Calu3 (cell line): ENCODE data around the gene BET1L. TPM values are rescaled to one million over a fixed set of nuclear protein-coding genes. Genes with fewer than 3 reads are reported as not detected.

Source experiments
- BruUV-seq: library from RNA; stranded (reverse); fragments of 400-500 nt; replicated peaks from 2 replicates; lab custom pipeline; 2021; lab: Mats Ljungman, UMichigan
- CTCF ChIA-PET: fragments of 300-600 bp; sonication (Branson Sonifier 250); formaldehyde crosslinking; loops from one replicate; lab custom pipeline; 2022; ENCODE audit warnings: antibody characterized with exemption; lab: Charles Lee
- DNase-seq: peaks from one replicate; pipeline ENCODE4 v3.0.0; 2022
- H3K27ac Mint-ChIP-seq: one replicate; pipeline ENCODE4 v1.8.0; 2022; ENCODE audit warnings: mixed read lengths; ENCODE audit not compliant: unreplicated experiment
- H3K27me3 Mint-ChIP-seq: one replicate; pipeline ENCODE4 v1.8.0; 2022; ENCODE audit warnings: mixed read lengths; ENCODE audit not compliant: unreplicated experiment
- H3K36me3 Mint-ChIP-seq: one replicate; pipeline ENCODE4 v1.8.0; 2022; ENCODE audit warnings: mild to moderate bottlenecking, moderate library complexity, mixed read lengths; ENCODE audit not compliant: insufficient read depth, unreplicated experiment
- H3K4me1 Mint-ChIP-seq: one replicate; pipeline ENCODE4 v1.8.0; 2022; ENCODE audit warnings: mild to moderate bottlenecking, low read depth, mixed read lengths; ENCODE audit not compliant: unreplicated experiment
- H3K4me3 Mint-ChIP-seq: one replicate; pipeline ENCODE4 v1.8.0; 2022; ENCODE audit warnings: mild to moderate bottlenecking, low read depth, moderate library complexity, mixed read lengths; ENCODE audit not compliant: unreplicated experiment
- H3K9me3 Mint-ChIP-seq: one replicate; pipeline ENCODE4 v1.8.0; 2022; ENCODE audit warnings: low read depth, mixed read lengths; ENCODE audit not compliant: unreplicated experiment
- intact Hi-C: fragments of 100-400 bp; cut with micrococcal nuclease; formaldehyde crosslinking; loops from one replicate; pipeline ENCODE4 v1.10.0; 2022; ENCODE audit not compliant: unreplicated experiment
- total RNA-seq: library from RNA; stranded (reverse); gene quantifications from 2 replicates; pipeline ENCODE4 v1.2.3, GENCODE V29; 2022
- TF ChIP-seq, protein P1 (sequence below): fragments of 200-600 bp; IDR thresholded peaks from one replicate; pipeline ENCODE4 v1.8.0; 2022; ENCODE audit warnings: antibody characterized with exemption; ENCODE audit not compliant: unreplicated experiment

BET1L gene
- total RNA-seq, 1 experiment from 2014 or later = 47.8 TPM

- no peaks in the 10 kb centered on the region for H3K9me3 Mint-ChIP-seq
- no peak overlapping the region for H3K4me3 Mint-ChIP-seq
- CTCF ChIA-PET = interaction anchor here (0.6 kb wide), 1 partner anchor 9 kb away, joined by 3 read pairs; no protein-coding TSS in a partner anchor
- no TSS peak for BruUV-seq
- DNase-seq = no peak
- peaks cover 24% of the 10 kb centered on the region for H3K27me3 Mint-ChIP-seq
- intact Hi-C loops = no loop called here
- peaks cover 43% of the 10 kb centered on the region for H3K36me3 Mint-ChIP-seq
- no peaks in the 10 kb centered on the region for H3K4me1 Mint-ChIP-seq
- TF ChIP-seq, protein P1, sequence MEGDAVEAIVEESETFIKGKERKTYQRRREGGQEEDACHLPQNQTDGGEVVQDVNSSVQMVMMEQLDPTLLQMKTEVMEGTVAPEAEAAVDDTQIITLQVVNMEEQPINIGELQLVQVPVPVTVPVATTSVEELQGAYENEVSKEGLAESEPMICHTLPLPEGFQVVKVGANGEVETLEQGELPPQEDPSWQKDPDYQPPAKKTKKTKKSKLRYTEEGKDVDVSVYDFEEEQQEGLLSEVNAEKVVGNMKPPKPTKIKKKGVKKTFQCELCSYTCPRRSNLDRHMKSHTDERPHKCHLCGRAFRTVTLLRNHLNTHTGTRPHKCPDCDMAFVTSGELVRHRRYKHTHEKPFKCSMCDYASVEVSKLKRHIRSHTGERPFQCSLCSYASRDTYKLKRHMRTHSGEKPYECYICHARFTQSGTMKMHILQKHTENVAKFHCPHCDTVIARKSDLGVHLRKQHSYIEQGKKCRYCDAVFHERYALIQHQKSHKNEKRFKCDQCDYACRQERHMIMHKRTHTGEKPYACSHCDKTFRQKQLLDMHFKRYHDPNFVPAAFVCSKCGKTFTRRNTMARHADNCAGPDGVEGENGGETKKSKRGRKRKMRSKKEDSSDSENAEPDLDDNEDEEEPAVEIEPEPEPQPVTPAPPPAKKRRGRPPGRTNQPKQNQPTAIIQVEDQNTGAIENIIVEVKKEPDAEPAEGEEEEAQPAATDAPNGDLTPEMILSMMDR = no peak
- no peak overlapping the region for H3K27ac Mint-ChIP-seq
Observed at GRCh38 chr11:253160-253885, 46.1 kb upstream of the BET1L start.

DNA sequence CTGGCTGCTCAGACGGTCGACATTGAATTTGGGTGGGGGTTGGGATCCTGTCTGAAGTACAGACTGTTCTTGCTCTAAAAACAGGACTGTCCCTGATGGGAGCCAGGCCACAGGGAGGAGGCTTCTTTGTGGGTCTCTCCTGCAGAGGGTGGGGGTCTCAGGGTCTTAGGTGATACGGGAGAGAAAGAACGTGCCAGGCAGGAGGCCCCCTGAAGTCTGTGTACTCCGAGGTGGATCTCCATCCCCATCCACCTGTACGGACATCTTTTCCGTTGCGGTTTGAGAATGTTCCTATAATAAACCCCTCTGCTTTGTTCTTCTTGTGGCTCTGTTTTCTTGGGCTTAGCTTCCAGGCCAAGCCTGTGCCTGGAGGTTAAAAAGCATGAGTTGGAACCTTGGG is 45.5 kb upstream of the BET1L start:
- Mint-ChIP-seq H3K36me3 (peaks cover 43% of the 10 kb centered on the region), H3K27ac (no peak overlapping the region), H3K4me3 (no peak overlapping the region), H3K4me1 (no peaks in the 10 kb centered on the region), H3K27me3 (peaks cover 17% of the 10 kb centered on the region), H3K9me3 (no peaks in the 10 kb centered on the region)
- CTCF ChIA-PET = interaction anchor here (0.6 kb wide), 1 partner anchor 8 kb away, joined by 3 read pairs; no protein-coding TSS in a partner anchor
- no peak for DNase-seq
- BruUV-seq = TSS peak; percentile 68
- intact Hi-C loops = no loop called here
- TF ChIP-seq, protein P1 = no peak

- intact Hi-C loops = no loop called here
- H3K9me3 Mint-ChIP-seq = no peaks in the 10 kb centered on the region
- H3K27me3 Mint-ChIP-seq = peaks cover 13% of the 10 kb centered on the region
- DNase-seq = no peak
- TF ChIP-seq, protein P1 = no peak
- CTCF ChIA-PET = interaction anchor here (1.5 kb wide), 1 partner anchor 14 kb away, joined by 5 read pairs; no protein-coding TSS in a partner anchor
- no peaks in the 10 kb centered on the region for H3K4me1 Mint-ChIP-seq
- no peak overlapping the region for H3K27ac Mint-ChIP-seq
- no peak overlapping the region for H3K4me3 Mint-ChIP-seq
- no TSS peak for BruUV-seq
- peaks cover 46% of the 10 kb centered on the region for H3K36me3 Mint-ChIP-seq
Observed at GRCh38 chr11:251550-251949, 44.4 kb upstream of the BET1L start.

DNA sequence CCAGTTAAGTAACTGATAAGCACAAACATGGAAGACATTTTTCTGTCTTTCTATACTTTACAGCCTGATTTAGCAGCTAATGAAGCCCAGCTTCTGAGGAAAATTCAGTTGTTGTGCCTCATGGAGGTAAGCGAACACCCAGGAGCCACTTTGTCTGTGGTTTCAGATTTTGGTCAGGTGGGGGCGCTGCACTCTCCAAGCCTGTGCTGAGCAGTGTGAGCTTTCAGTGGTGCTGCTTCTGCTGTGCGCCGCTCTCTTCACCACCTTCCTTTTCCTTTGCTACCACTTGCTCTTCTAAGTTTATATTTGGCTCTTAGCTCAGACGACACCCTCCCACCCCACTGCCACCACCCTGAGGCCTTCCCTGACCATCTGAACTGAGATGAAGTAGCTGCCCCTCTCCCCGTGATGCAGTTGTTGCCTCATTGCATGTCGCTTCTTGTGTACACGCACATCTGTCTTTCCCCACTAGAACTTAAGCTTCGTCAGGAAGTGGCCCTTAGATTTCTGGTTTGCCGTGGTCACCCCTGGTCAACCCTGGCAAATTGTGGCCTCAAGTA is 43.6 kb upstream of the BET1L start:
- intact Hi-C loops = no loop called here
- peak; percentile 58 for DNase-seq
- Mint-ChIP-seq H3K4me3 (no peak overlapping the region), H3K9me3 (no peaks in the 10 kb centered on the region), H3K27me3 (peaks cover 7% of the 10 kb centered on the region), H3K36me3 (peaks cover 53% of the 10 kb centered on the region), H3K27ac (no peak overlapping the region), H3K4me1 (no peaks in the 10 kb centered on the region)
- CTCF ChIA-PET = interaction anchor here (1.0 to 1.5 kb wide), 3 partner anchors 10 to 24 kb away, joined by 3 to 5 read pairs (median 3); no protein-coding TSS in a partner anchor
- BruUV-seq = no TSS peak
- TF ChIP-seq, protein P1 = peak; percentile 64
